Natural killer cell (primary cell): ENCODE results near the gene STK39. TPM values are rescaled to one million over a fixed set of nuclear protein-coding genes. Genes with fewer than 3 reads are reported as not detected.

Experiments used
- ATAC-seq, 3 donors: fragments of 150-1000 bp in 2 of 3; fragments of 200-7000 bp in 1 of 3; cut with Tn5 transposase; 1 replicate in 1 of 3; 2 replicates in 2 of 3; pipeline ENCODE4 v1.10.0; 2021; ENCODE audit warnings: mild to moderate bottlenecking in 2 of 3, moderate library complexity in 2 of 3
- DNase-seq, 2 donors: peaks; one replicate each; pipeline versions ENCODE4 v3.0.0 to v3.0.0-alpha.2; 2013 to 2021; ENCODE audit warnings: mixed read lengths in 1 of 2
- H3K27ac ChIP-seq: one replicate; pipeline ENCODE4 v1.5.1; 2013; ENCODE audit warnings: mild to moderate bottlenecking, low read length
- H3K27me3 ChIP-seq: one replicate; pipeline ENCODE4 v1.6.1; 2013; ENCODE audit warnings: low read length; ENCODE audit not compliant: control insufficient read depth, insufficient read depth
- H3K36me3 ChIP-seq: one replicate; pipeline ENCODE4 v1.6.1; 2013; ENCODE audit warnings: low read length; ENCODE audit not compliant: control insufficient read depth, insufficient read depth
- H3K4me1 ChIP-seq: one replicate; pipeline ENCODE4 v1.6.1; 2013; ENCODE audit warnings: low read length; ENCODE audit not compliant: control insufficient read depth, insufficient read depth
- H3K4me3 ChIP-seq: one replicate; pipeline ENCODE4 v1.5.1; 2013; ENCODE audit warnings: low read length
- H3K9me3 ChIP-seq: one replicate; pipeline ENCODE4 v1.6.1; 2013; ENCODE audit warnings: low read length; ENCODE audit not compliant: control insufficient read depth, insufficient read depth
- H3K27ac Mint-ChIP-seq, 2 donors: one replicate each; pipeline ENCODE4 v1.8.0; 2022; ENCODE audit warnings: mild to moderate bottlenecking in 2 of 2, mixed read lengths in 2 of 2, moderate library complexity in 1 of 2
- H3K27me3 Mint-ChIP-seq, 2 donors: one replicate each; pipeline ENCODE4 v1.8.0; 2022; ENCODE audit warnings: low read depth in 2 of 2, mixed read lengths in 2 of 2
- H3K36me3 Mint-ChIP-seq: one replicate; pipeline ENCODE4 v1.8.0; 2022; ENCODE audit warnings: mixed read lengths
- H3K4me1 Mint-ChIP-seq, 2 donors: one replicate each; pipeline ENCODE4 v1.8.0; 2022; ENCODE audit warnings: mixed read lengths in 2 of 2
- H3K4me3 Mint-ChIP-seq: one replicate; pipeline ENCODE4 v1.8.0; 2022; ENCODE audit warnings: mild to moderate bottlenecking, moderate library complexity, mixed read lengths
- H3K9me3 Mint-ChIP-seq, 2 donors: one replicate each; pipeline ENCODE4 v1.8.0; 2022; ENCODE audit warnings: mixed read lengths in 2 of 2
- WGBS: methylation state at CpG from one replicate; pipeline ENCODE4 v1.1.7; 2013; ENCODE audit warnings: missing lambda C conversion rate; ENCODE audit not compliant: insufficient coverage; 5-methylcytosine and 5-hydroxymethylcytosine counted together
- intact Hi-C: fragments of 100-400 bp; cut with micrococcal nuclease; formaldehyde crosslinking; loops from one replicate; pipeline ENCODE4 v1.14.2; 2022
- total RNA-seq, 4 donors: library from RNA; stranded (reverse); fragments of 120-200 nt in 1 of 4; gene quantifications; one replicate each; pipeline versions ENCODE4 v1.2.3 to v1.2.4, GENCODE V29; 2013 to 2022
- TF ChIP-seq, protein P1 (sequence below): fragments of 200-600 bp; IDR thresholded peaks from one replicate; pipeline ENCODE4 v1.8.0; 2022; ENCODE audit warnings: antibody characterized with exemption

The STK39 gene
- total RNA-seq, 3 donors from 2014 or later (not counting 1 experiment from before 2014, with no cell fraction given): 53.3 to 79.3 (median 66.6) TPM

DNA sequence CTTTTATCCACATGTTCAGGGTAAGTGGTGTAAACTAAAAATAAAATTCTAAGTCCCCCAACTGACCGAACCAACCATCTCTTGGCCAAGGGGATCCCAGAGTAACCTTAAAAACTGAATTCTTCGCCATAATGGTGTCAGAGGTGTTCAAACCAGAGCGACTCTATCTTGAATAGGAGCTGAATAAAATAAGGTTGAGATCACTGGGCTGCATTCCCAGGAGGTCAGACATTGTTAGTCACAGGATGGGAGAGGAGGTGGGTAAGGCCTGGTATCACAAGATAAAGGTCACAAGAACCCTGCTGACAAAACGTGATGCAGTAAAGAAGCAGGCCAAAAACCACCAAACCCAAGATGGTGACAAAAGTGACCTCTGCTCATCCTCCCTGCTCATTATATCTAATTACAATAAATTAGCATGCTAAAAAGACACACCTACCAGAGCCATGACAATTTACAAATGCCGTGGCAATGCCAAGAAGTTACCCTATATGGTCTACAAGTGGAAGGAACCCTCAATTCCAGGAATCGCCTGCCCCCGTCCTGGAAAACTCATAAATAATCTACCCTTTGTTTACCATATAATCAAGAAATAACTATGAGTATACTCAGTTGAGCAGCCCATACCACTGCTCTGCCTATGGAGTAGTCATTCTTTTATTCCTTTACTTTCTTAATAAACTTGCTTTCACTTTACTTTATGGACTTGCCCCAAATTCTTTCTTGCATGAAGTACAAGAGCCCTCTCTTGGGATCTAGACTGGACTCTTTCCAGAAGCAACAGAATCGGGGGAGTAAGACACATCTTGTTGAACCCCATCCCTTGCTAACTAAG is 302.4 kb downstream of the STK39 start:
- WGBS: 94% methylated on average over 8 of the region's 8 CpGs
- Histone ChIP-seq H3K27me3 (peaks cover 2% of the 10 kb centered on the region), H3K4me3 (no peak overlapping the region), H3K4me1 (no peaks in the 10 kb centered on the region), H3K9me3 (no peaks in the 10 kb centered on the region), H3K36me3 (no peaks in the 10 kb centered on the region), H3K27ac (no peak overlapping the region)
- no peaks in the 10 kb centered on the region for H3K36me3 Mint-ChIP-seq
- ATAC-seq: no peak
- DNase-seq: no peak
- intact Hi-C loops: no loop called here
- no peaks in the 10 kb centered on the region for H3K9me3 Mint-ChIP-seq
- H3K27me3 Mint-ChIP-seq: peaks cover 0 to 7% of the 10 kb centered on the region in 2 donors
- H3K4me1 Mint-ChIP-seq: peaks cover 12 to 21% of the 10 kb centered on the region in 2 donors
- TF ChIP-seq, protein P1, sequence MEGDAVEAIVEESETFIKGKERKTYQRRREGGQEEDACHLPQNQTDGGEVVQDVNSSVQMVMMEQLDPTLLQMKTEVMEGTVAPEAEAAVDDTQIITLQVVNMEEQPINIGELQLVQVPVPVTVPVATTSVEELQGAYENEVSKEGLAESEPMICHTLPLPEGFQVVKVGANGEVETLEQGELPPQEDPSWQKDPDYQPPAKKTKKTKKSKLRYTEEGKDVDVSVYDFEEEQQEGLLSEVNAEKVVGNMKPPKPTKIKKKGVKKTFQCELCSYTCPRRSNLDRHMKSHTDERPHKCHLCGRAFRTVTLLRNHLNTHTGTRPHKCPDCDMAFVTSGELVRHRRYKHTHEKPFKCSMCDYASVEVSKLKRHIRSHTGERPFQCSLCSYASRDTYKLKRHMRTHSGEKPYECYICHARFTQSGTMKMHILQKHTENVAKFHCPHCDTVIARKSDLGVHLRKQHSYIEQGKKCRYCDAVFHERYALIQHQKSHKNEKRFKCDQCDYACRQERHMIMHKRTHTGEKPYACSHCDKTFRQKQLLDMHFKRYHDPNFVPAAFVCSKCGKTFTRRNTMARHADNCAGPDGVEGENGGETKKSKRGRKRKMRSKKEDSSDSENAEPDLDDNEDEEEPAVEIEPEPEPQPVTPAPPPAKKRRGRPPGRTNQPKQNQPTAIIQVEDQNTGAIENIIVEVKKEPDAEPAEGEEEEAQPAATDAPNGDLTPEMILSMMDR: no peak
- H3K27ac Mint-ChIP-seq: no peak overlapping the region
- H3K4me3 Mint-ChIP-seq: no peak overlapping the region

DNA sequence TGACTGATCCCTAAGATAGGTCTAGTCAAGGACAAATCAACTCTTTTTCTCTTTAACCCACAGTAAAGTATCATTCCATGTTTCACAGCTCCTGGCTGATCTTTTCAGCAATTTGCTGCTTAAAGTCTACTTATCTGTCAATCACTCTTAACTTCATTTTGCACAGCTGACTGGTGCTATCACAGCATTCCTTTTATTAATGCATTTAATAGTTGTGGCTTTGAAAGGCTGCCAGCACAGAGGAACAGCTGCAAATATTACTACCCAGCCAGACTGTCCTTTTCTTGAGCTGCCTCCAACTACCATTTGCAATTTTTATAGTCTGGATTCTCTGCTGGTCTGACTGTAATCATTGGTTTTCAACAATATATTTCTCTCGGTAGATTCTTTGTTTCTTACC is 303.5 kb downstream of the STK39 start:
- Mint-ChIP-seq H3K27me3 (peaks cover 0 to 7% of the 10 kb centered on the region in 2 donors), H3K27ac (no peak overlapping the region), H3K4me1 (peaks cover 11 to 21% of the 10 kb centered on the region in 2 donors), H3K36me3 (no peaks in the 10 kb centered on the region), H3K4me3 (no peak overlapping the region), H3K9me3 (no peaks in the 10 kb centered on the region)
- intact Hi-C loops: no loop called here
- DNase-seq (no peak), ATAC-seq (no peak)
- Histone ChIP-seq H3K36me3 (no peaks in the 10 kb centered on the region), H3K4me3 (no peak overlapping the region), H3K4me1 (no peaks in the 10 kb centered on the region), H3K9me3 (no peaks in the 10 kb centered on the region), H3K27ac (no peak overlapping the region), H3K27me3 (peaks cover 2% of the 10 kb centered on the region)
- WGBS: no CpG with 5 or more reads among the region's 1 CpG
- TF ChIP-seq, protein P1: no peak

DNA sequence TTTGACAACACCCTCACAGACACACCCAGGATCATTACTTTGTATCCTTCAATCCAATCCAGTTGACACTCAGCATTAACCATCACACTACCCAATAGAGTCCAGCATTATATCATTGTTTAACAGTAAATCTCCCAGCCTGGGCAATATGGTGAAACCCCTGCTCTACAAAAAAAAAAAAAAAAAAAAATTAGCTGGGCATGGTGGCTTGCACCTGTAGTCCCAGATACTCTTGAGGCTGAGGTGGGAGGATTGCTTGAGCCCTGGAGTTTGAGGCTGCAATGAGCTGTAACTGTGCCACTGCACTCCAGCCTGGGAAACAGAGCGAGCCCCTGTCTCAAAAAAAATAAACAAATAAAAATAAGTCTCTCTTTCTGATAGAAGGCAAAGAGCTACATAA is 304.0 kb downstream of the STK39 start:
- peaks cover 2% of the 10 kb centered on the region for H3K27me3 ChIP-seq

More for the DNA sequence above, 304.0 kb downstream of the STK39 start:
- intact Hi-C loops: no loop called here
- Mint-ChIP-seq H3K4me1 (peaks cover 6 to 21% of the 10 kb centered on the region in 2 donors), H3K9me3 (no peaks in the 10 kb centered on the region), H3K27ac (no peak overlapping the region), H3K27me3 (peaks cover 0 to 7% of the 10 kb centered on the region in 2 donors), H3K4me3 (no peak overlapping the region), H3K36me3 (no peaks in the 10 kb centered on the region)
- Histone ChIP-seq H3K27ac (no peak overlapping the region), H3K4me3 (no peak overlapping the region), H3K36me3 (no peaks in the 10 kb centered on the region), H3K4me1 (no peaks in the 10 kb centered on the region), H3K9me3 (no peaks in the 10 kb centered on the region)
- TF ChIP-seq, protein P1: no peak
- no peak for DNase-seq
- WGBS: no CpG with 5 or more reads among the region's 1 CpG
- no peak for ATAC-seq
